ENCODE measurements around the gene ZMYND10. TPM values are rescaled to one million over a fixed set of nuclear protein-coding genes. Genes with fewer than 3 reads are reported as not detected.

ZMYND10 gene
- total RNA-seq, 1 experiment from 2014 or later, result 1.4 TPM

DNA sequence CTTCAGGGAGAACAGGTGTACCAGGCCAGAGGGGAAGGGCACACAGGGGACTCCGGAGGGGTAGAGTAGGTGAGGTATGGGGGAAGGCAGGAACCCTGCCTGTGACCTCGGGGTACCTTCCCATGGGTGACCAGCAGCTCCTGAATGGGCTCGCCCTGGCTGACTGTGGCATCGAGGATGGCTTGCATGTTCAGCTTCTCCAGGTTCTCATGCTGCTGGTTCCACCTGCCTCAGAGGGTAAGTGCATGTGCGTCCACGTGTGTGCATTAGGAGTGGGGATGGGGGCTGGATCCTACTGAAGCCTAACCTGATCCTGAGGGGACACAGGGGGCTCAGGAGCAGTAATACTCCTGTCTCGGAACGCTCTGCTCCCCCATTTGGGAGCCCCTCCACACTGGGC, 524 bp downstream of the ZMYND10 start:
- no peak overlapping the region for H2BK12ac ChIP-seq (ENCODE audit: insufficient read length, low read depth, low read length)
- no peak overlapping the region for H3K4ac ChIP-seq (ENCODE audit: low read depth, low read length)
- no peak overlapping the region for H2BK20ac ChIP-seq (ENCODE audit: low read depth, low read length, poor library complexity, severe bottlenecking)
- H3K27me3 ChIP-seq (ENCODE audit: insufficient read depth, low read length), result peaks cover 13% of the 10 kb centered on the region; the same call in 1 of the 2 replicates
- no peak overlapping the region for H2BK15ac ChIP-seq (ENCODE audit: low read depth, low read length)
- no peak overlapping the region for H4K91ac ChIP-seq (ENCODE audit: insufficient read length, low read depth, low read length)
- no peak for DNase-seq
- Mint-ChIP-seq H3K9me3 (no peaks in the 10 kb centered on the region), H3K27me3 (ENCODE audit: low read depth) (peaks cover 58% of the 10 kb centered on the region), H3K4me3 (peak overlapping the region; percentile 57 to 70; a peak in 2 of 5 replicates), H3K36me3 (ENCODE audit: insufficient read depth in 1 of 3, low read depth in 3 of 3) (peaks cover 6 to 15% (median 7%) of the 10 kb centered on the region in 3 experiments; a peak in 6 of 7 replicates), H3K4me1 (peaks cover 8 to 14% of the 10 kb centered on the region in 2 experiments), H3K27ac (no peak overlapping the region)
- H3K23me2 ChIP-seq (ENCODE audit: insufficient read length, low read depth, low read length, poor library complexity, severe bottlenecking), result peaks cover 15% of the 10 kb centered on the region
- no peak overlapping the region for H2AK5ac ChIP-seq (ENCODE audit: insufficient read length, low read length)
- H3K9ac ChIP-seq (ENCODE audit: extremely low read depth, insufficient read length, low read length), result no peak overlapping the region
- no peaks in the 10 kb centered on the region for H3K9me3 ChIP-seq (ENCODE audit: control insufficient read depth, low read depth, low read length)
- H3K18ac ChIP-seq (ENCODE audit: insufficient read length, low read depth, low read length), result no peak overlapping the region
- H4K20me1 ChIP-seq (ENCODE audit: control insufficient read depth, insufficient read depth, insufficient read length), result no peaks in the 10 kb centered on the region
- H3K23ac ChIP-seq (ENCODE audit: insufficient read length, low read depth, low read length), result no peak overlapping the region
- H3K79me2 ChIP-seq (ENCODE audit: insufficient read depth, low read length), result no peaks in the 10 kb centered on the region
- TF ChIP-seq, protein P1, sequence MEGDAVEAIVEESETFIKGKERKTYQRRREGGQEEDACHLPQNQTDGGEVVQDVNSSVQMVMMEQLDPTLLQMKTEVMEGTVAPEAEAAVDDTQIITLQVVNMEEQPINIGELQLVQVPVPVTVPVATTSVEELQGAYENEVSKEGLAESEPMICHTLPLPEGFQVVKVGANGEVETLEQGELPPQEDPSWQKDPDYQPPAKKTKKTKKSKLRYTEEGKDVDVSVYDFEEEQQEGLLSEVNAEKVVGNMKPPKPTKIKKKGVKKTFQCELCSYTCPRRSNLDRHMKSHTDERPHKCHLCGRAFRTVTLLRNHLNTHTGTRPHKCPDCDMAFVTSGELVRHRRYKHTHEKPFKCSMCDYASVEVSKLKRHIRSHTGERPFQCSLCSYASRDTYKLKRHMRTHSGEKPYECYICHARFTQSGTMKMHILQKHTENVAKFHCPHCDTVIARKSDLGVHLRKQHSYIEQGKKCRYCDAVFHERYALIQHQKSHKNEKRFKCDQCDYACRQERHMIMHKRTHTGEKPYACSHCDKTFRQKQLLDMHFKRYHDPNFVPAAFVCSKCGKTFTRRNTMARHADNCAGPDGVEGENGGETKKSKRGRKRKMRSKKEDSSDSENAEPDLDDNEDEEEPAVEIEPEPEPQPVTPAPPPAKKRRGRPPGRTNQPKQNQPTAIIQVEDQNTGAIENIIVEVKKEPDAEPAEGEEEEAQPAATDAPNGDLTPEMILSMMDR (conservative IDR thresholded peaks at IDR 0.05), result no peak
- WGBS (ENCODE audit: extremely low coverage, insufficient read length, low lambda C conversion rate), result no CpG with 5 or more reads among the region's 8 CpGs
- no peak overlapping the region for H3K27ac ChIP-seq (ENCODE audit: insufficient read length, low read depth, low read length)
- H2BK5ac ChIP-seq (ENCODE audit: insufficient read length, low read length), result no peak overlapping the region
- H3K4me1 ChIP-seq (ENCODE audit: insufficient read depth, low read length), result no peaks in the 10 kb centered on the region; the same call in 1 of the 2 replicates
- H3K4me2 ChIP-seq (ENCODE audit: insufficient read depth, insufficient read length, low read length), result peak overlapping the region; percentile 62
- H3K79me1 ChIP-seq (ENCODE audit: insufficient read depth, low read depth, low read length, poor library complexity, severe bottlenecking), result no peaks in the 10 kb centered on the region
- no peak overlapping the region for H3K56ac ChIP-seq (ENCODE audit: insufficient read length, low read depth, low read length)
- H2AFZ ChIP-seq (ENCODE audit: low read length), result no peak overlapping the region
- H3T11ph ChIP-seq (ENCODE audit: low read length), result no peak overlapping the region
- no peak overlapping the region for H3K14ac ChIP-seq (ENCODE audit: insufficient read depth, low read length)
- no peak overlapping the region for H4K8ac ChIP-seq (replicated peaks; ENCODE audit: insufficient read length, low read depth, low read length)
- H4K5ac ChIP-seq (ENCODE audit: insufficient read length, low read depth, low read length), result no peak overlapping the region
- H2BK120ac ChIP-seq (ENCODE audit: low read depth, low read length, poor library complexity, severe bottlenecking), result no peak overlapping the region
